Measurements from ENCODE around the gene PLBD1. TPM values are rescaled to one million over a fixed set of nuclear protein-coding genes. Genes with fewer than 3 reads are reported as not detected.

PLBD1 gene
- total RNA-seq, 2 donors from 2014 or later: 17.9 to 32.5 TPM

DNA sequence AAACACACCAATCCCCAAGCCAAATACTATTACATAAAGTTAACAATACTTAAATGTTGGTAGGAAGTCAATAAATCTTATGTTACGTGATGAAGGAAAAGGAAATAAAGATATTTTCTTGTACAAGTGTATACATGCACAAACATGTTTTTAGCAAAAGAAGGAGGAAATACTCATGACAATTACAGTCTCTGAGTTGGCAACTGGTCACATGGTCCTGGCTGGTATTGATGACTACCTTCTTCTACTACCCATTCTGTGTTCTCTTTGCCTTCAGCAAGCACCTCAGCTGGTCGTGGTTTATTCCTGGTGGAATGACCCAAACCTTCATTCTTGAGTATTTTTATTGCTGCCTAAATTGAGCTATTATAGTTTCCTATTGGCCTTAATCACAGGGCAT lies 84.8 kb downstream of the PLBD1 start:
- TF ChIP-seq, protein P1, sequence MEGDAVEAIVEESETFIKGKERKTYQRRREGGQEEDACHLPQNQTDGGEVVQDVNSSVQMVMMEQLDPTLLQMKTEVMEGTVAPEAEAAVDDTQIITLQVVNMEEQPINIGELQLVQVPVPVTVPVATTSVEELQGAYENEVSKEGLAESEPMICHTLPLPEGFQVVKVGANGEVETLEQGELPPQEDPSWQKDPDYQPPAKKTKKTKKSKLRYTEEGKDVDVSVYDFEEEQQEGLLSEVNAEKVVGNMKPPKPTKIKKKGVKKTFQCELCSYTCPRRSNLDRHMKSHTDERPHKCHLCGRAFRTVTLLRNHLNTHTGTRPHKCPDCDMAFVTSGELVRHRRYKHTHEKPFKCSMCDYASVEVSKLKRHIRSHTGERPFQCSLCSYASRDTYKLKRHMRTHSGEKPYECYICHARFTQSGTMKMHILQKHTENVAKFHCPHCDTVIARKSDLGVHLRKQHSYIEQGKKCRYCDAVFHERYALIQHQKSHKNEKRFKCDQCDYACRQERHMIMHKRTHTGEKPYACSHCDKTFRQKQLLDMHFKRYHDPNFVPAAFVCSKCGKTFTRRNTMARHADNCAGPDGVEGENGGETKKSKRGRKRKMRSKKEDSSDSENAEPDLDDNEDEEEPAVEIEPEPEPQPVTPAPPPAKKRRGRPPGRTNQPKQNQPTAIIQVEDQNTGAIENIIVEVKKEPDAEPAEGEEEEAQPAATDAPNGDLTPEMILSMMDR (conservative IDR thresholded peaks at IDR 0.05): no peak
- H3K4me3 ChIP-seq (ENCODE audit: low read length): no peak overlapping the region
- H3K9me3 Mint-ChIP-seq: no peaks in the 10 kb centered on the region
- H3K27me3 Mint-ChIP-seq (ENCODE audit: insufficient read depth): no peaks in the 10 kb centered on the region
- no peaks in the 10 kb centered on the region for H3K9me3 ChIP-seq (ENCODE audit: control insufficient read depth, low read length)
- peaks cover 33% of the 10 kb centered on the region for H3K4me1 Mint-ChIP-seq
- peaks cover 6% of the 10 kb centered on the region for H3K4me1 ChIP-seq (ENCODE audit: control insufficient read depth, insufficient read depth, low read length)
- H3K27ac ChIP-seq (ENCODE audit: low read depth, low read length): no peak overlapping the region
- no peaks in the 10 kb centered on the region for H3K27me3 ChIP-seq (ENCODE audit: control insufficient read depth, insufficient read depth, low read length, poor library complexity, severe bottlenecking)
- no peak for DNase-seq
- H3K36me3 Mint-ChIP-seq (ENCODE audit: low read depth): peaks cover 91% of the 10 kb centered on the region
- peak overlapping the region; percentile 24 for H3K4me3 Mint-ChIP-seq
- 89% methylated on average over 2 of the region's 2 CpGs; no CpG with 5 or more reads in 1 of the 2 experiments for WGBS, 2 experiments (ENCODE audit: insufficient coverage in 1 of 2, insufficient read length in 1 of 2)
- peak overlapping the region; percentile 5 for H3K27ac Mint-ChIP-seq
- H3K9ac ChIP-seq (ENCODE audit: extremely low read depth, low read length, poor library complexity, severe bottlenecking): no peak overlapping the region
- peaks cover 83% of the 10 kb centered on the region for H3K36me3 ChIP-seq (ENCODE audit: control insufficient read depth, insufficient read depth, low read length)

DNA sequence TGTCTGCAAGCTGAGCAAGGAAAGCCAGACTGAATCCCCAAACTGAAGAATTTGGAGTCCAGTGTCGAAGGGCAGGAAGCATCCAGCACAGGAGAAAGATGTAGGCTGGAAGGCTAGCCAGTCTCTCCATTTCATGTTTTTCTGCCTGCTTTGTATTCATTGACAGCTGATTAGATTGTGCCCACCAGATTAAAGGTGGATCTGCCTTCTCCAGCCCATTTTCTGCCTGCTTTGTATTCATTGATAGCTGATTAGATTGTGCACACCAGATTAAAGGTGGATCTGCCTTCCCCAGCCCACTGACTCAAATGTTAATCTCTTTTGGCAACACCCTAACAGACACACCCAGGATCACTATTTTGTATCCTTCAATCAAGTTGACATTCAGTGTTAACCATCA lies 85.3 kb downstream of the PLBD1 start:
- 74 to 100% methylated on average over 1 of the region's 1 CpG for WGBS, 2 experiments (ENCODE audit: insufficient coverage in 1 of 2, insufficient read length in 1 of 2)
- Mint-ChIP-seq H3K27ac (peak overlapping the region; percentile 5), H3K36me3 (ENCODE audit: low read depth) (peaks cover 91% of the 10 kb centered on the region)

DNA sequence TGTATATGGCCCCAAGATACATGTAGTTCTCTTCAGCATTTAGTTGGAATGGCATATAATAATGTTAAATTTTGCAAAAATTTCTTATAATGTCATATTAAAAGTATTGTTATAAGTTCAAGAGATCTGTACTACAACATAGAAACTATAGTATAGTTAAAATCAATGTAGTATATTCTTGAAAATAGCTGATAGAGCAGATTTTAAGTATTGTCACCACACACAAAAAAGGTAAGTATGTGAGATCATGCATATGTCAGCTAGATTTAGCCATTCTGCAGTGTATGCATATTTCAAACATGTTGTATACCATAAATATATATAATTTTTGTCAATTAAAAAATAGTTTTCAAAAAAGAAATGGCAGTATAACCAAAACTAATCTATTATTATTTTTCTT lies 86.5 kb downstream of the PLBD1 start:
- Mint-ChIP-seq H3K4me3 (no peak overlapping the region), H3K27ac (no peak overlapping the region), H3K36me3 (ENCODE audit: low read depth) (peaks cover 86% of the 10 kb centered on the region), H3K4me1 (peaks cover 29% of the 10 kb centered on the region), H3K27me3 (ENCODE audit: insufficient read depth) (no peaks in the 10 kb centered on the region), H3K9me3 (no peaks in the 10 kb centered on the region)
- no peak overlapping the region for H3K4me3 ChIP-seq (ENCODE audit: low read length)
- H3K9ac ChIP-seq (ENCODE audit: extremely low read depth, low read length, poor library complexity, severe bottlenecking): no peak overlapping the region
- no peaks in the 10 kb centered on the region for H3K27me3 ChIP-seq (ENCODE audit: control insufficient read depth, insufficient read depth, low read length, poor library complexity, severe bottlenecking)
- no peak for DNase-seq
- peaks cover 6% of the 10 kb centered on the region for H3K4me1 ChIP-seq (ENCODE audit: control insufficient read depth, insufficient read depth, low read length)
- TF ChIP-seq, protein P1 (conservative IDR thresholded peaks at IDR 0.05): no peak
- H3K27ac ChIP-seq (ENCODE audit: low read depth, low read length): no peak overlapping the region
- H3K9me3 ChIP-seq (ENCODE audit: control insufficient read depth, low read length): no peaks in the 10 kb centered on the region
- peaks cover 83% of the 10 kb centered on the region for H3K36me3 ChIP-seq (ENCODE audit: control insufficient read depth, insufficient read depth, low read length)

More for the DNA sequence above, 85.3 kb downstream of the PLBD1 start:
- H3K27me3 ChIP-seq (ENCODE audit: control insufficient read depth, insufficient read depth, low read length, poor library complexity, severe bottlenecking): no peaks in the 10 kb centered on the region
- DNase-seq: peak; percentile 59
- Mint-ChIP-seq H3K9me3 (no peaks in the 10 kb centered on the region), H3K4me3 (peak overlapping the region; percentile 24), H3K27me3 (ENCODE audit: insufficient read depth) (no peaks in the 10 kb centered on the region), H3K4me1 (peaks cover 35% of the 10 kb centered on the region)
- peaks cover 6% of the 10 kb centered on the region for H3K4me1 ChIP-seq (ENCODE audit: control insufficient read depth, insufficient read depth, low read length)
- H3K9ac ChIP-seq (ENCODE audit: extremely low read depth, low read length, poor library complexity, severe bottlenecking): no peak overlapping the region
- peak overlapping the region; percentile 70 for H3K4me3 ChIP-seq (ENCODE audit: low read length)
- TF ChIP-seq, protein P1 (conservative IDR thresholded peaks at IDR 0.05): no peak
- no peaks in the 10 kb centered on the region for H3K9me3 ChIP-seq (ENCODE audit: control insufficient read depth, low read length)
- no peak overlapping the region for H3K27ac ChIP-seq (ENCODE audit: low read depth, low read length)
- peaks cover 83% of the 10 kb centered on the region for H3K36me3 ChIP-seq (ENCODE audit: control insufficient read depth, insufficient read depth, low read length)
